PC-3 (cell line): ENCODE measurements around the gene ABHD1. TPM values are rescaled to one million over a fixed set of nuclear protein-coding genes. Genes with fewer than 3 reads are reported as not detected.

Source experiments
- ATAC-seq: fragments of 200-7000 bp; cut with Tn5 transposase; 2 replicates; pipeline ENCODE4 v1.9.1; 2020; ENCODE audit warnings: mild to moderate bottlenecking, moderate library complexity
- BruUV-seq: library from RNA; stranded (reverse); fragments of 400-500 nt; replicated peaks from 2 replicates; lab custom pipeline; 2021; lab: Mats Ljungman, UMichigan
- CTCF ChIA-PET: fragments of 300-600 bp; sonication (Branson Sonifier 250); formaldehyde crosslinking; loops from one replicate; lab custom pipeline; 2022; ENCODE audit warnings: antibody characterized with exemption; lab: Charles Lee
- POLR2A ChIA-PET: fragments of 300-600 bp; sonication (Branson Sonifier 250); formaldehyde crosslinking; loops from one replicate; lab custom pipeline; 2022; ENCODE audit warnings: antibody characterized with exemption; ENCODE audit not compliant: unreplicated experiment; lab: Charles Lee
- DNase-seq: peaks from one replicate; pipeline ENCODE4 v3.0.0-alpha.2; 2015
- H2AFZ ChIP-seq: fragments of 300-600 bp; sonication (generic); 2 replicates; pipeline ENCODE4 v1.6.0; 2016; ENCODE audit warnings: antibody characterized with exemption, low read length
- H3F3A ChIP-seq: fragments of 300-600 bp; sonication (generic); one replicate; pipeline ENCODE4 v1.6.0; 2017; ENCODE audit warnings: antibody characterized with exemption, low read length, control low read depth, mild to moderate bottlenecking; ENCODE audit not compliant: unreplicated experiment
- H3K27ac ChIP-seq: fragments of 300-600 bp; sonication (generic); 2 replicates; pipeline ENCODE4 v1.5.1; 2016; ENCODE audit warnings: mild to moderate bottlenecking, low read length
- H3K27me3 ChIP-seq: fragments of 300-600 bp; sonication (generic); 2 replicates; pipeline ENCODE4 v1.6.1; 2016; ENCODE audit warnings: low read length, mixed read lengths
- H3K36me3 ChIP-seq: fragments of 300-600 bp; sonication (generic); 2 replicates; pipeline ENCODE4 v1.6.1; 2016; ENCODE audit warnings: low read depth, mixed run types, low read length, mixed read lengths
- H3K4me1 ChIP-seq: fragments of 300-600 bp; sonication (generic); 2 replicates; pipeline ENCODE4 v1.5.1; 2016; ENCODE audit warnings: low read length; ENCODE audit not compliant: insufficient read depth
- H3K4me2 ChIP-seq: fragments of 300-600 bp; sonication (generic); 2 replicates; pipeline ENCODE4 v1.6.0; 2016; ENCODE audit warnings: low read length
- H3K4me3 ChIP-seq: fragments of 300-600 bp; sonication (generic); 2 replicates; pipeline ENCODE4 v1.5.1; 2016; ENCODE audit warnings: mild to moderate bottlenecking, low read length, mixed read lengths
- H3K79me2 ChIP-seq: fragments of 300-600 bp; sonication (generic); 2 replicates; pipeline ENCODE4 v1.6.1; 2017; ENCODE audit warnings: low read length, mixed read lengths
- H3K9ac ChIP-seq: fragments of 300-600 bp; sonication (generic); 2 replicates; pipeline ENCODE4 v1.6.0; 2016; ENCODE audit warnings: mild to moderate bottlenecking, low read length
- H3K9me2 ChIP-seq: fragments of 300-600 bp; sonication (generic); replicated peaks from 2 replicates; pipeline ENCODE4 v1.6.1; 2016; ENCODE audit warnings: mixed run types, low read length, mixed read lengths
- H3K9me3 ChIP-seq: fragments of 300-600 bp; sonication (generic); 2 replicates; pipeline ENCODE4 v1.6.1; 2016; ENCODE audit warnings: low read length, mixed read lengths
- H4K20me1 ChIP-seq: fragments of 300-600 bp; sonication (generic); 2 replicates; pipeline ENCODE4 v1.6.1; 2016; ENCODE audit warnings: low read length, mixed read lengths
- EZH2 ChIP-seq: fragments of 300-600 bp; sonication (generic); IDR thresholded peaks from one replicate; pipeline ENCODE4 v1.6.1; 2017; ENCODE audit warnings: antibody characterized with exemption, mild to moderate bottlenecking, low read length; ENCODE audit not compliant: unreplicated experiment
- EZH2phosphoT487 ChIP-seq: fragments of 300-600 bp; sonication (generic); IDR thresholded peaks from 2 replicates; pipeline ENCODE4 v1.6.1; 2018; ENCODE audit warnings: mild to moderate bottlenecking, antibody characterized with exemption, low read length, borderline replicate concordance
- intact Hi-C: fragments of 100-400 bp; cut with micrococcal nuclease; formaldehyde crosslinking; loops from 2 replicates; pipeline ENCODE4 v1.9.0; 2023
- total RNA-seq: library from RNA; depleted of rRNA; stranded (reverse); fragments of >200 nt; gene quantifications from 2 replicates; pipeline ENCODE4 v1.2.3, GENCODE V29; 2014
- TF ChIP-seq, protein P1 (sequence below): fragments of 300-600 bp; sonication (generic); conservative IDR thresholded peaks from 2 replicates; pipeline ENCODE4 v1.5.1; 2017; ENCODE audit warnings: antibody characterized with exemption, low read depth, mild to moderate bottlenecking, low read length

ABHD1 gene
- total RNA-seq, 1 experiment from 2014 or later = 0.36 TPM

DNA sequence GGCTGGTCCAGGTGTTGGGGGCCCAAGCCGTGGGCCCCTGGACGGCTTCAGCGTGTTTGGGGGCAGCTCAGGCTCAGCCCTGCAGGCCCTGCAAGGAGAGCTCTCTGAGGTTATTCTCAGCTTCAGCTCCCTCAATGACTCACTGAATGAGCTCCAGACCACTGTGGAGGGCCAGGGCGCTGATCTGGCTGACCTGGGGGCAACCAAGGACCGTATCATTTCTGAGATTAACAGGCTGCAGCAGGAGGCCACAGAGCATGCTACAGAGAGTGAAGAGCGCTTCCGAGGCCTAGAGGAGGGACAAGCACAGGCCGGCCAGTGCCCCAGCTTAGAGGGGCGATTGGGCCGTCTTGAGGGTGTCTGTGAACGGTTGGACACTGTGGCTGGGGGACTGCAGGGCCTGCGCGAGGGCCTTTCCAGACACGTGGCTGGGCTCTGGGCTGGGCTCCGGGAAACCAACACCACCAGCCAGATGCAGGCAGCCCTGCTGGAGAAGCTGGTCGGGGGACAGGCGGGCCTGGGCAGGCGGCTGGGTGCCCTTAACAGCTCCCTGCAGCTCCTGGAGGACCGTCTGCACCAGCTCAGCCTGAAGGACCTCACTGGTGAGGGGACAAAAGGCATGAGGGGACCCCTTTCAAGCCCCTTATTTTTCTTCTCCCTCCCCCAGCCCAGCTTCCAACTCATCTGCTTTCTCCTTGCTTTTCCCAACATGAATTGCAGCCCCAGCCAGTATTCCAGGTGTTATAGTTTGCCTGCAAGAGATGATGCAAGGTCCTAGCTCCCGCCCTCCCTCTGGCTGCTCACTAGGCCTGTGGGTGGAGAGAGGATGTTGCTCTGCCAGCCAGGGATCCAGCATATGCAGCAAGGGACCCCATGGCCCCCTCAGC lies 40.0 kb upstream of the ABHD1 start:
- H3F3A ChIP-seq = no peaks in the 10 kb centered on the region
- no peaks in the 10 kb centered on the region for H3K9me3 ChIP-seq
- H3K4me1 ChIP-seq = peaks cover 19% of the 10 kb centered on the region; the same call in 1 of the 2 replicates
- CTCF ChIA-PET = no interaction called here
- POLR2A ChIA-PET = interaction anchor here (0.5 kb wide), 1 partner anchor 295 kb away, joined by 3 read pairs; no protein-coding TSS in a partner anchor
- no peaks in the 10 kb centered on the region for H3K9me2 ChIP-seq
- DNase-seq (no peak), ATAC-seq (no peak)
- no peaks in the 10 kb centered on the region for H3K36me3 ChIP-seq
- H4K20me1 ChIP-seq = no peaks in the 10 kb centered on the region
- no peak overlapping the region for H2AFZ ChIP-seq
- no peak overlapping the region for H3K4me2 ChIP-seq
- no peaks in the 10 kb centered on the region for H3K79me2 ChIP-seq
- no peak overlapping the region for H3K27ac ChIP-seq
- TF ChIP-seq, protein P1, sequence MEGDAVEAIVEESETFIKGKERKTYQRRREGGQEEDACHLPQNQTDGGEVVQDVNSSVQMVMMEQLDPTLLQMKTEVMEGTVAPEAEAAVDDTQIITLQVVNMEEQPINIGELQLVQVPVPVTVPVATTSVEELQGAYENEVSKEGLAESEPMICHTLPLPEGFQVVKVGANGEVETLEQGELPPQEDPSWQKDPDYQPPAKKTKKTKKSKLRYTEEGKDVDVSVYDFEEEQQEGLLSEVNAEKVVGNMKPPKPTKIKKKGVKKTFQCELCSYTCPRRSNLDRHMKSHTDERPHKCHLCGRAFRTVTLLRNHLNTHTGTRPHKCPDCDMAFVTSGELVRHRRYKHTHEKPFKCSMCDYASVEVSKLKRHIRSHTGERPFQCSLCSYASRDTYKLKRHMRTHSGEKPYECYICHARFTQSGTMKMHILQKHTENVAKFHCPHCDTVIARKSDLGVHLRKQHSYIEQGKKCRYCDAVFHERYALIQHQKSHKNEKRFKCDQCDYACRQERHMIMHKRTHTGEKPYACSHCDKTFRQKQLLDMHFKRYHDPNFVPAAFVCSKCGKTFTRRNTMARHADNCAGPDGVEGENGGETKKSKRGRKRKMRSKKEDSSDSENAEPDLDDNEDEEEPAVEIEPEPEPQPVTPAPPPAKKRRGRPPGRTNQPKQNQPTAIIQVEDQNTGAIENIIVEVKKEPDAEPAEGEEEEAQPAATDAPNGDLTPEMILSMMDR = no peak
- TF ChIP-seq EZH2 (no peak), EZH2phosphoT487 (no peak)
- H3K9ac ChIP-seq = no peak overlapping the region
- H3K4me3 ChIP-seq = no peak overlapping the region
- no TSS peak for BruUV-seq
- intact Hi-C loops = no loop called here
- no peaks in the 10 kb centered on the region for H3K27me3 ChIP-seq

DNA sequence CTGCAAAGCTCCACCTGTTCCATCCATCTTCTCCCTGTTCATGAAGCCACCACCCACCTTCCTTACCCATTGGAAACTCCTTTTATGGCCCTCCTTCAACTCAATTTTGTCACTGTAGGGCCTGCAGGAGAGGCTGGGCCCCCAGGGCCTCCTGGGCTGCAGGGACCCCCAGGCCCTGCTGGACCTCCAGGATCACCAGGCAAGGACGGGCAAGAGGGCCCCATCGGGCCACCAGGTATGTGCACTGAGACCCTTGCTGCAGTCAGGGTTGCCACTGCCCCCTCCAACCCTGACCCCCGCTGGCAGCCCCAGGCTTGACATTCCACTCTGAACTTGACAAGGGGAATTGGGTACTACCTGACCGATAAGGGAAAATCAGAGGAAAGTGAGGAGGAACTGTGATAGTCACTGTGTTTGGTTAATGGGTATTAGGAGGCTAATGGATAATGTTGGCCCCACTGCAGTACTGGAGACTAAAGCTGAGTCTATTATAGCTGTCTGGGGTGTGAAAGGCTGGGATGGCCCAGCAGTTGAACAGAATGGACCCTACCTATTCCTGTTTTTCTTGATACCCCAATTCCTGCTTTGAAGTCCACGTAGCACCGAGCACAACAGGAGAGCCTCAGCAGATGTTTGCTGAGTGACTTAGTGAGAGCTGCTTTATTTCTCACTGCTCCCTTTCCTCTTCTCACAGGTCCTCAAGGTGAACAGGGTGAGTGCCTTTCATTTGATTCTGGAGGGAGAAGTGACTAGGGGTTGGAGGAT lies 39.1 kb upstream of the ABHD1 start:
- no peaks in the 10 kb centered on the region for H3K27me3 ChIP-seq
- H3K9me3 ChIP-seq = no peaks in the 10 kb centered on the region
- CTCF ChIA-PET = no interaction called here
- POLR2A ChIA-PET = interaction anchor here (0.5 kb wide), 1 partner anchor 294 kb away, joined by 3 read pairs; no protein-coding TSS in a partner anchor
- no peaks in the 10 kb centered on the region for H3K9me2 ChIP-seq
- H3K79me2 ChIP-seq = no peaks in the 10 kb centered on the region
- no peaks in the 10 kb centered on the region for H3F3A ChIP-seq
- H3K27ac ChIP-seq = no peak overlapping the region
- no peaks in the 10 kb centered on the region for H4K20me1 ChIP-seq
- H3K9ac ChIP-seq = no peak overlapping the region
- intact Hi-C loops = loop anchor here (1.0 kb wide), 1 partner anchor 123 kb away; no protein-coding TSS in a partner anchor
- H3K36me3 ChIP-seq = no peaks in the 10 kb centered on the region
- no TSS peak for BruUV-seq
- ATAC-seq (no peak), DNase-seq (no peak)
- no peak overlapping the region for H2AFZ ChIP-seq
- H3K4me2 ChIP-seq = no peak overlapping the region
- H3K4me3 ChIP-seq = no peak overlapping the region
- TF ChIP-seq, protein P1 = no peak
- TF ChIP-seq EZH2 (no peak), EZH2phosphoT487 (no peak)
- peaks cover 19% of the 10 kb centered on the region; the same call in 1 of the 2 replicates for H3K4me1 ChIP-seq
